HepG2 (cell line): ENCODE data around the gene MARK2. TPM values are rescaled to one million over a fixed set of nuclear protein-coding genes. Genes with fewer than 3 reads are reported as not detected.
A peak's percentile ranks its signal among the peaks of the same experiment; 100 is the strongest.

Experiments
- AGO2 ChIP-seq: fragments of 200-400 bp; formaldehyde crosslinking; optimal IDR thresholded peaks from 2 replicates; pipeline ENCODE3; 2017; ENCODE audit warnings: mild to moderate bottlenecking, low read depth, low read length, moderate library complexity
- AHR ChIP-seq: IDR thresholded peaks from 2 replicates; pipeline ENCODE4 v1.6.1; 2018; ENCODE audit warnings: missing genetic modification reagents, missing compliant biosample characterization
- ELF4 ChIP-seq: sonication (generic); formaldehyde crosslinking; IDR thresholded peaks from 2 replicates; pipeline ENCODE4 v1.5.0; 2020; ENCODE audit warnings: missing genetic modification reagents, mild to moderate bottlenecking, moderate library complexity, borderline replicate concordance
- GFI1 ChIP-seq: sonication (generic); formaldehyde crosslinking; IDR thresholded peaks from 2 replicates; pipeline ENCODE4 v1.5.0; 2020; ENCODE audit warnings: missing genetic modification reagents, mild to moderate bottlenecking, borderline replicate concordance
- HMG20A ChIP-seq: IDR thresholded peaks from 2 replicates; pipeline ENCODE4 v1.6.1; 2016; ENCODE audit warnings: borderline replicate concordance
- HMGXB3 ChIP-seq: sonication (generic); formaldehyde crosslinking; IDR thresholded peaks from 2 replicates; pipeline ENCODE4 v1.4.0; 2020; ENCODE audit warnings: missing genetic modification reagents, borderline replicate concordance
- KLF15 ChIP-seq: sonication (generic); formaldehyde crosslinking; IDR thresholded peaks from 2 replicates; pipeline ENCODE4 v1.8.1; 2023; ENCODE audit warnings: borderline replicate concordance, mild to moderate bottlenecking, inconsistent platforms, missing genetic modification reagents, mixed read lengths
- POGZ ChIP-seq: sonication (generic); formaldehyde crosslinking; IDR thresholded peaks from 2 replicates; pipeline ENCODE4 v1.4.0; 2020; ENCODE audit warnings: mild to moderate bottlenecking, missing genetic modification reagents
- POLR2A ChIP-seq, 2 experiments: IDR thresholded peaks; 2 replicates each; pipeline ENCODE4 v1.6.1; 2011; ENCODE audit warnings: low read depth in 2 of 2, low read length in 2 of 2, mild to moderate bottlenecking in 1 of 2, moderate library complexity in 1 of 2; ENCODE audit not compliant: insufficient read depth in 1 of 2
- RFX5 ChIP-seq: IDR thresholded peaks from 2 replicates; pipeline ENCODE4 v1.6.1; 2011; ENCODE audit warnings: low read depth, low read length, improper control_type of control experiment
- SP140L ChIP-seq: sonication (generic); formaldehyde crosslinking; IDR thresholded peaks from 2 replicates; pipeline ENCODE4 v1.4.0; 2020; ENCODE audit warnings: missing genetic modification reagents, borderline replicate concordance
- UBTF ChIP-seq: sonication (generic); formaldehyde crosslinking; IDR thresholded peaks from 2 replicates; pipeline ENCODE4 v1.4.0; 2020; ENCODE audit warnings: mild to moderate bottlenecking, missing genetic modification reagents
- ZC3H13 ChIP-seq: sonication (generic); formaldehyde crosslinking; IDR thresholded peaks from 2 replicates; pipeline ENCODE4 v1.8.1; 2023; ENCODE audit warnings: mild to moderate bottlenecking, missing genetic modification reagents, moderate library complexity
- ZC3H4 ChIP-seq: sonication (generic); formaldehyde crosslinking; IDR thresholded peaks from 2 replicates; pipeline ENCODE4 v1.4.0; 2020; ENCODE audit warnings: missing genetic modification reagents, borderline replicate concordance
- ZNF510 ChIP-seq: sonication (generic); formaldehyde crosslinking; IDR thresholded peaks from 2 replicates; pipeline ENCODE4 v1.4.0; 2020; ENCODE audit warnings: low read depth, mild to moderate bottlenecking, missing genetic modification reagents
- ZNF747 ChIP-seq: sonication (generic); formaldehyde crosslinking; IDR thresholded peaks from 2 replicates; pipeline ENCODE4 v1.8.1; 2023; ENCODE audit warnings: missing genetic modification reagents, mild to moderate bottlenecking, borderline replicate concordance
- ZZZ3 ChIP-seq: sonication (generic); formaldehyde crosslinking; IDR thresholded peaks from 2 replicates; pipeline ENCODE4 v1.4.0; 2020; ENCODE audit warnings: missing genetic modification reagents, mild to moderate bottlenecking, borderline replicate concordance
- polyA plus RNA-seq, 8 experiments: library from polyadenylated mRNA; depleted of rRNA in 3 of 8; stranded (reverse) in 7 of 8; unstranded in 1 of 8; fragments of >200 nt; fragmentation: Illumina TruSeq in 4 of 8; extraction: Trizol in 4 of 8; gene quantifications; 2 replicates each; pipeline versions ENCODE4 v1.2.1 to v1.2.3, GENCODE V29; 2011 to 2016; ENCODE audit warnings: low read depth in 4 of 8, missing spikeins in 1 of 8, mixed read lengths in 1 of 8; ENCODE audit not compliant: insufficient read depth in 1 of 8
- total RNA-seq, 5 experiments: library from RNA; depleted of rRNA; stranded (reverse); fragments of >200 nt; fragmentation: Illumina TruSeq; extraction: Trizol; gene quantifications; 2 replicates each; pipeline ENCODE4 v1.2.3, GENCODE V29; 2016; ENCODE audit warnings: low read depth in 1 of 5
- TF ChIP-seq, protein P1 (sequence below): sonication (generic); formaldehyde crosslinking; IDR thresholded peaks from 2 replicates; pipeline ENCODE4 v1.8.1; 2023; ENCODE audit warnings: mild to moderate bottlenecking, inconsistent platforms, moderate library complexity, missing genetic modification reagents, borderline replicate concordance
- TF ChIP-seq, protein P2 (sequence below): IDR thresholded peaks from 2 replicates; pipeline ENCODE4 v1.6.1; 2018; ENCODE audit warnings: missing genetic modification reagents

MARK2 gene
- total and polyA plus RNA-seq, 2 of the 13 experiments (the other 11 are each of a cell fraction or from before 2014, with no cell fraction given) = 13.5 to 13.9 TPM

DNA sequence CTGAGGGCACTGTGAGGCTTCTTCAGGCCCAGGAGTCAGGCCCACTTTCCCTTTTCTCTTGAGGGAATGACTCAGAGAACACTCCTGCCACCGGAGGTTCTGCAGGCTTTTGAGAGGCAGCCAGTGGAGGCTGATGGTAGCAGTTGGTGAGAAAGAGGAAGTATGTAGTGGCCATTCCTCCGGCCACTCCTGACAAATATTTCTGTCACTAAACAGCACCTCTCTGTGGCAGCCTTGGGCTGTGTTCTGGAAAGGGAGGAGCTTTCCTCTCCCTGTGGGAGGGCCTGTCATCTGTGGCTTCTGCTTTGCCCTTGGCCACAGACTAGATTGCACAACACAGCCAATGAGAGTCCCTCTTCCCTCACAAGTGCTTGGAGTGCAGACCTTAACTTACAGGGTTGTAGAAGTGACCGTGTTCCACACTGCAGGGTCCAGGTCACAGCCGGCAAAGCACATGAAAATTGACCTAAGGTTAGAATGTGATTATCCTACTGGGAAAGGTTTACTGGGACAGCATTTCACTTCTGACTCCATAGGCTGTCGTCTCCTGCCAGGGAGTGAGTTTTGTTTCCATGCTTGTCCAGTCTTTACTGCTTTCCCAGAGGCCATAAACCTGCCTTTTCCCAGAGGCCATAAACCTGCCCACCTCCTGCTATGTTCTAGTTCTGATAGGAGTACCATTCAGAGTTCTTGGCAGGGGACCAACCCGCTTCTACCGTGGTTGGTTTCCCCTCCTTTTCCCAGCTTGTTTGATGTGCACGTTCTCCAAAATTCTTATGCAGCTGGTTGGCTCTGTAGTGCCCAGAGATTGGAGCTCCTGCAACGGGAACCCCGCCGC, 33.3 kb downstream of the MARK2 start (continued):
- TF ChIP-seq ELF4 (0 out of 2 replicates have a peak, but pooled peaks have one; percentile 30), ZC3H13 (CRISPR knock-in tag) (no peak), HMGXB3 (CRISPR knock-in tag) (peak; percentile 93), SP140L (CRISPR knock-in tag) (peak; percentile 80; the same call in 1 of the 2 replicates), ZZZ3 (CRISPR knock-in tag) (no peak), ZNF510 (CRISPR knock-in tag) (no peak), POLR2A (IDR thresholded peaks at IDR 0.05; ENCODE audit: insufficient read depth in 1 of 2, low read depth in 2 of 2, low read length in 2 of 2) (no peak), ZNF747 (CRISPR knock-in tag) (peak; percentile 35; the same call in 1 of the 2 replicates), AGO2 (no peak), KLF15 (CRISPR knock-in tag) (no peak), ZC3H4 (CRISPR knock-in tag) (no peak), HMG20A (CRISPR knock-in tag) (peak; percentile 65; the same call in 1 of the 2 replicates), POGZ (CRISPR knock-in tag) (peak; percentile 78), UBTF (CRISPR knock-in tag) (peak; percentile 68), GFI1 (CRISPR knock-in tag) (peak; percentile 33; the same call in 1 of the 2 replicates), AHR (CRISPR knock-in tag) (no peak), RFX5 (no peak)
- TF ChIP-seq, protein P1, sequence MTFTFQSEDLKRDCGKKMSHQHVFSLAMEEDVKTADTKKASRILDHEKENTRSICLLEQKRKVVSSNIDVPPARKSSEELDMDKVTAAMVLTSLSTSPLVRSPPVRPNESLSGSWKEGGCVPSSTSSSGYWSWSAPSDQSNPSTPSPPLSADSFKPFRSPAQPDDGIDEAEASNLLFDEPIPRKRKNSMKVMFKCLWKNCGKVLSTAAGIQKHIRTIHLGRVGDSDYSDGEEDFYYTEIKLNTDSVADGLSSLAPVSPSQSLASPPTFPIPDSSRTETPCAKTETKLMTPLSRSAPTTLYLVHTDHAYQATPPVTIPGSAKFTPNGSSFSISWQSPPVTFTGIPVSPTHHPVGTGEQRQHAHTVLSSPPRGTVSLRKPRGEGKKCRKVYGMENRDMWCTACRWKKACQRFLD = no peak
- TF ChIP-seq, protein P2, sequence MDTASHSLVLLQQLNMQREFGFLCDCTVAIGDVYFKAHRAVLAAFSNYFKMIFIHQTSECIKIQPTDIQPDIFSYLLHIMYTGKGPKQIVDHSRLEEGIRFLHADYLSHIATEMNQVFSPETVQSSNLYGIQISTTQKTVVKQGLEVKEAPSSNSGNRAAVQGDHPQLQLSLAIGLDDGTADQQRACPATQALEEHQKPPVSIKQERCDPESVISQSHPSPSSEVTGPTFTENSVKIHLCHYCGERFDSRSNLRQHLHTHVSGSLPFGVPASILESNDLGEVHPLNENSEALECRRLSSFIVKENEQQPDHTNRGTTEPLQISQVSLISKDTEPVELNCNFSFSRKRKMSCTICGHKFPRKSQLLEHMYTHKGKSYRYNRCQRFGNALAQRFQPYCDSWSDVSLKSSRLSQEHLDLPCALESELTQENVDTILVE (CRISPR knock-in tag) = peak; percentile 63; the same call in 1 of the 2 replicates
